Heart left ventricle (tissue), 13 donors: ENCODE results near the gene S100G.

Experiments
- POLR2A ChIP-seq, 2 donors: fragments of 450-650 bp; IDR thresholded peaks; one replicate each; pipeline ENCODE4 v1.6.1; 2017; ENCODE audit warnings: antibody characterized with exemption in 2 of 2, mild to moderate bottlenecking in 2 of 2, moderate library complexity in 2 of 2
- TF ChIP-seq, protein P1 (sequence below), 12 donors: fragments of 200-600 bp; sonication (generic) in 4 of 12; IDR thresholded peaks; one replicate each; pipeline versions ENCODE4 v1.5.0 to v1.8.0; 2018 to 2022; ENCODE audit warnings: antibody characterized with exemption in 12 of 12, mild to moderate bottlenecking in 5 of 12
- donor health status: ischemic (EF 13 %, LVEDD 7.1; RV severe dilation, severe dysfunction).
- donor health status: DM: no; HTN: yes; CAD: no.
- donor health status: DM: no; HTN: no; CAD: no.
- donor health status: ischemic (EF 25% LVEDD 6.9; RV normal size, moderate dysfunction).
- donor health status: ischemic (EF 25% LVEDD 5.7; RV mildly dilated, moderate dysfunction).
- donor health status: ischemic (EF 35%, LVEDD 5.7; RV mildly dilated, moderate dysfunction).
- donor health status: nonischemic (EF 11% LVEDD 7.7; RV severe dilation, severe dysfunction).
- donor health status: DM: yes; HTN: yes; CAD: no.
- donor health status: PGD.
- donor health status: ischemic (EF 29% LVEDD 5.4; RV normal size, mild dysfunction).
- donor health status: nonischemic (EF 23%, LVEDD 6.1; RV moderate dilation, normal function).

DNA sequence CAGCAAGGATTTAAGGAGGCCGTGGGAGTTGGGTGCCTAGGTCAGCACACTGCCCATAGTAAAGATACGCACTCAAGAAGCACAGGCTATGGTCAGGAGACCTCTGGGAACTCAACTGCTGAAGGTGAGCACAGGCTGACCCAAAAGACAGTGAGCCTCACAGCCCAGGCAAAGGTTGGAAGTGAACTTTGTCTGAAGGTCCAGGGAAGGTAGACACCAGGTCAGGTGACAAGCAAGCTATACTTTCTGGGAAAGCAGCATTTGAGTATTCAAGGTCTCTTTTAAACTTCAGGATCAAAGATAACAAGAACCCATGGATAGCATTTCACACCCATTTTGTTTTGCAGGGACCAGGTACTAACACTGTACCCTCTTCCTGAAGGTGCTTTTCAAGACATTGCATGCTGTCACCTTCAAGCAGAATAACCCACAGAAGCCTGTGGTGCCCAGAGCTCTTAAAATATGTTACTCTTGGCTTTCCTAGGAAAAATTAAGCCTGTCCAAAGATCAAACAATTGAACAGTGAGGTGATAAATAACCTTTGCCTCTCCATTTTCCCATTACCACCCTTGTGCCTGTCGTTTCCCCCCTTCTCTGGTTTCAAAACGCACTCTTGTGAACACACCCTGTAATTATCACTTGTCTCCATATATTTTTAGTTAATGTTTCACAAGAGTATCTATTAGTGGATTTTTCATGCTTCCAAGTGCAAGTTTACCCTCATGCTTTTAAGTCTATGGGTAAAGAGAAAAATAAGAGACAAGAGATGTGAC lies 3.4 kb upstream of the S100G start:
- TF ChIP-seq POLR2A (IDR thresholded peaks at IDR 0.05), result no peak
- TF ChIP-seq, protein P1, sequence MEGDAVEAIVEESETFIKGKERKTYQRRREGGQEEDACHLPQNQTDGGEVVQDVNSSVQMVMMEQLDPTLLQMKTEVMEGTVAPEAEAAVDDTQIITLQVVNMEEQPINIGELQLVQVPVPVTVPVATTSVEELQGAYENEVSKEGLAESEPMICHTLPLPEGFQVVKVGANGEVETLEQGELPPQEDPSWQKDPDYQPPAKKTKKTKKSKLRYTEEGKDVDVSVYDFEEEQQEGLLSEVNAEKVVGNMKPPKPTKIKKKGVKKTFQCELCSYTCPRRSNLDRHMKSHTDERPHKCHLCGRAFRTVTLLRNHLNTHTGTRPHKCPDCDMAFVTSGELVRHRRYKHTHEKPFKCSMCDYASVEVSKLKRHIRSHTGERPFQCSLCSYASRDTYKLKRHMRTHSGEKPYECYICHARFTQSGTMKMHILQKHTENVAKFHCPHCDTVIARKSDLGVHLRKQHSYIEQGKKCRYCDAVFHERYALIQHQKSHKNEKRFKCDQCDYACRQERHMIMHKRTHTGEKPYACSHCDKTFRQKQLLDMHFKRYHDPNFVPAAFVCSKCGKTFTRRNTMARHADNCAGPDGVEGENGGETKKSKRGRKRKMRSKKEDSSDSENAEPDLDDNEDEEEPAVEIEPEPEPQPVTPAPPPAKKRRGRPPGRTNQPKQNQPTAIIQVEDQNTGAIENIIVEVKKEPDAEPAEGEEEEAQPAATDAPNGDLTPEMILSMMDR (IDR thresholded peaks at IDR 0.05), result no peak
